Thymus (tissue), 14 donors: ENCODE measurements around the gene MAP2K3. TPM values are rescaled to one million over a fixed set of nuclear protein-coding genes. Genes with fewer than 3 reads are reported as not detected.
A peak's percentile ranks its signal among the peaks of the same experiment; 100 is the strongest.

Experiments used
- DNase-seq, 9 donors: peaks; one replicate each; pipeline ENCODE4 v3.0.0-alpha.2; 2013; ENCODE audit warnings: low spot score in 9 of 9, low read depth in 6 of 9, missing footprints in 1 of 9
- H3K27ac ChIP-seq, 2 donors: one replicate each; pipeline ENCODE4 v1.5.1; 2013; ENCODE audit warnings: control low read depth in 1 of 2, low read depth in 1 of 2, low read length in 1 of 2, mild to moderate bottlenecking in 1 of 2, moderate library complexity in 1 of 2
- H3K27me3 ChIP-seq, 2 donors: one replicate each; pipeline ENCODE4 v1.5.1; 2013; ENCODE audit warnings: low read length in 1 of 2; ENCODE audit not compliant: control insufficient read depth in 2 of 2, insufficient read depth in 1 of 2
- H3K36me3 ChIP-seq, 2 donors: one replicate each; pipeline ENCODE4 v1.5.1; 2013; ENCODE audit warnings: low read length in 1 of 2, mild to moderate bottlenecking in 1 of 2, moderate library complexity in 1 of 2; ENCODE audit not compliant: control insufficient read depth in 2 of 2, insufficient read depth in 2 of 2
- H3K4me1 ChIP-seq, 2 donors: one replicate each; pipeline ENCODE4 v1.5.1; 2013; ENCODE audit warnings: low read length in 2 of 2; ENCODE audit not compliant: control insufficient read depth in 2 of 2, insufficient read depth in 2 of 2
- H3K4me3 ChIP-seq, 2 donors: one replicate each; pipeline ENCODE4 v1.5.1; 2013; ENCODE audit warnings: low read length in 2 of 2, control low read depth in 1 of 2, mild to moderate bottlenecking in 1 of 2
- H3K9me3 ChIP-seq, 2 donors: one replicate each; pipeline ENCODE4 v1.5.1; 2013; ENCODE audit warnings: low read length in 1 of 2, mild to moderate bottlenecking in 1 of 2; ENCODE audit not compliant: control insufficient read depth in 2 of 2, insufficient read depth in 1 of 2
- WGBS: extraction: QIAGEN DNeasy Blood & Tissue Kit; methylation state at CpG from one replicate; pipeline ENCODE4 v1.1.7; 2013; 5-methylcytosine and 5-hydroxymethylcytosine counted together
- long read RNA-seq, 10 donors: transcript quantifications; one replicate each; lab custom pipeline, GENCODE V29; 2026
- polyA plus RNA-seq: library from polyadenylated mRNA; stranded (reverse); fragments of 200-250 nt; gene quantifications from one replicate; pipeline ENCODE4 v1.2.3, GENCODE V29; 2013
- total RNA-seq: library from RNA; stranded (reverse); fragments of 120-200 nt; gene quantifications from one replicate; pipeline ENCODE4 v1.2.4, GENCODE V29; 2013
- donor health status: healthy.

The MAP2K3 gene
- total RNA-seq, result 9.1 TPM
- 33.4 TPM for polyA plus RNA-seq
- long read RNA-seq, donor 1, result 0 reads
- long read RNA-seq, donor 2, result 0 reads
- long read RNA-seq, donor 3, partial matches to known transcripts, result 0 of 5 reads
- long read RNA-seq, donor 3, other reads (novel, unspliced or antisense), result 0 of 5 reads
- long read RNA-seq, donor 4, partial matches to known transcripts, result 0 of 5 reads
- long read RNA-seq, donor 4, other reads (novel, unspliced or antisense), result 0 of 5 reads
- long read RNA-seq, donor 5, transcript MAP2K3-202 (12 exons, 2,303 nt), result major isoform, 9 of 11 reads
- long read RNA-seq, donor 5, partial matches to known transcripts, result 0 of 11 reads
- long read RNA-seq, donor 5, other reads (novel, unspliced or antisense), result 0 of 11 reads
- long read RNA-seq, donor 6, partial matches to known transcripts, result 0 of 5 reads
- long read RNA-seq, donor 6, other reads (novel, unspliced or antisense), result 0 of 5 reads
- long read RNA-seq, donor 7, transcript MAP2K3-202 (12 exons, 2,303 nt), result major isoform, 5 of 12 reads
- long read RNA-seq, donor 7, partial matches to known transcripts, result 5 of 12 reads
- long read RNA-seq, donor 7, other reads (novel, unspliced or antisense), result 0 of 12 reads
- long read RNA-seq, donor 8, partial matches to known transcripts, result 0 of 5 reads
- long read RNA-seq, donor 8, other reads (novel, unspliced or antisense), result 0 of 5 reads
- long read RNA-seq, donor 9, result 0 reads
- long read RNA-seq, donor 10, partial matches to known transcripts, result 0 of 2 reads
- long read RNA-seq, donor 10, other reads (novel, unspliced or antisense), result 0 of 2 reads

- peak in 8 of 9 donors; percentile 74 to 96 (median 92) for DNase-seq
- under 1% methylated on average over 88 of the region's 88 CpGs for WGBS
- peaks cover 43 to 58% of the 10 kb centered on the region in 2 donors for H3K4me1 ChIP-seq
- peak within 1 kb of the TSS; percentile 91 to 92 for H3K27ac ChIP-seq
- H3K27me3 ChIP-seq, result peaks cover 3 to 20% of the 10 kb centered on the region in 2 donors
- no peaks in the 10 kb centered on the region for H3K36me3 ChIP-seq
- no peaks in the 10 kb centered on the region for H3K9me3 ChIP-seq
- H3K4me3 ChIP-seq, result peak within 1 kb of the TSS; percentile 71 to 98
These were observed at the start of gene MAP2K3 for GRCh38 chr17:21284319-21285163. MAP2K3 (plus strand) TSS chr17:21284711; CDS start chr17:21284921, 210 bp downstream.

GRCh38 chr17:21235921-21236320 is 48.6 kb upstream of the MAP2K3 start:
- H3K9me3 ChIP-seq, result peaks cover 0 to 2% of the 10 kb centered on the region in 2 donors
- DNase-seq, result no peak
- no peak overlapping the region for H3K4me3 ChIP-seq
- WGBS, result 92% methylated on average over 1 of the region's 1 CpG
- H3K36me3 ChIP-seq, result no peaks in the 10 kb centered on the region
- no peak overlapping the region for H3K27ac ChIP-seq
- H3K4me1 ChIP-seq, result no peaks in the 10 kb centered on the region
- H3K27me3 ChIP-seq, result no peaks in the 10 kb centered on the region

GRCh38 chr17:21239680-21240368 is 44.7 kb upstream of the MAP2K3 start:
- Histone ChIP-seq H3K27me3 (no peaks in the 10 kb centered on the region), H3K27ac (no peak overlapping the region), H3K9me3 (no peaks in the 10 kb centered on the region), H3K36me3 (peaks cover 0 to 4% of the 10 kb centered on the region in 2 donors), H3K4me3 (no peak overlapping the region), H3K4me1 (no peaks in the 10 kb centered on the region)
- 92% methylated on average over 12 of the region's 12 CpGs for WGBS
- DNase-seq, result no peak

- Histone ChIP-seq H3K36me3 (peaks cover 0 to 4% of the 10 kb centered on the region in 2 donors), H3K27me3 (no peaks in the 10 kb centered on the region), H3K4me1 (peaks cover 3 to 5% of the 10 kb centered on the region in 2 donors), H3K9me3 (no peaks in the 10 kb centered on the region), H3K27ac (no peak overlapping the region), H3K4me3 (no peak overlapping the region)
- DNase-seq, result no peak
- 93% methylated on average over 25 of the region's 25 CpGs for WGBS
These were observed 44.0 kb upstream of the MAP2K3 start for GRCh38 chr17:21240369-21241055.

GRCh38 chr17:21241564-21241963 is 42.9 kb upstream of the MAP2K3 start:
- Histone ChIP-seq H3K27me3 (no peaks in the 10 kb centered on the region), H3K27ac (no peak overlapping the region), H3K9me3 (no peaks in the 10 kb centered on the region), H3K4me3 (no peak overlapping the region), H3K36me3 (peaks cover 0 to 4% of the 10 kb centered on the region in 2 donors), H3K4me1 (peaks cover 7 to 11% of the 10 kb centered on the region in 2 donors)
- DNase-seq, result no peak
- WGBS, result 96% methylated on average over 11 of the region's 11 CpGs

GRCh38 chr17:21242026-21242697 is 42.3 kb upstream of the MAP2K3 start:
- no peak overlapping the region for H3K27ac ChIP-seq
- peaks cover 0 to 4% of the 10 kb centered on the region in 2 donors for H3K36me3 ChIP-seq
- no peak for DNase-seq
- WGBS, result 95% methylated on average over 11 of the region's 11 CpGs
- H3K9me3 ChIP-seq, result no peaks in the 10 kb centered on the region
- H3K4me3 ChIP-seq, result no peak overlapping the region
- H3K4me1 ChIP-seq, result peaks cover 7 to 11% of the 10 kb centered on the region in 2 donors
- H3K27me3 ChIP-seq, result no peaks in the 10 kb centered on the region

DNA sequence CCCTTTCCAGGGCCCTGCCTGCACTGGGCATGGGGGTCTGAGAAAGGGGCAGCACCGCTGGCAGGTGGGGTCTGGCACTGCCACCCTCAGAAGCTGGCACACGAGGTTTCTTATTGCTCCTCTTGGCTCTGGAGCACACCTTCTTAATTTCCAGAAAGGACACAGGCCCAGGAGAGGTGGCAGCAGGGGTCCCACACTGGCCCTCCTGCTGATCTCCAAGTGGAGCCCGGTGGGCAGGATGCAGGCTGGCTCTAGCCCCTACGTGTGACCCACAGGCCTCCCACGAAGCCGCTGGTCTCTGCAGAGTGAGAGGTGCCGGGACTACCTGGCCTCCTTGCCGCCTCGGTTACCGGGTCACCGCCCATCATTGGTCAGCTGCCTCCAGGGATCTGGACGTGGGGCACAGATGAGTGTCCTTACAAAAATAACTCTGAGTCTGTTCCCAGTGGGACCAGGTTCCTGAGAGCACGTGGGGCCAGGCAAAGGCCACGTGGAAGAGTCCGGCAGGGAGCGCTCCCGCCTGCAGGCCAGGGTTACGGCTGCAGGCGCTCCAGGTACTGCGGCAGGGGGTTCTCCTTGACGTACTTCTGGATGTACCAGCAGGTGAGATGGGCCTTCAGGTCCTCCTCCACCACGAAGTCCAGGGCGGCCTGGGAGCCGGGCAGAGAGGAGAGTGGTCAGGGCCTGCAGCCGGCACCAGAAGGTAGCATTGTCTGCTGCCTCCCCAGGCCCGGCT is 41.6 kb upstream of the MAP2K3 start:
- H3K27me3 ChIP-seq, result no peaks in the 10 kb centered on the region
- no peak overlapping the region for H3K27ac ChIP-seq
- WGBS, result 97% methylated on average over 26 of the region's 26 CpGs
- peaks cover 7 to 11% of the 10 kb centered on the region in 2 donors for H3K4me1 ChIP-seq
- no peaks in the 10 kb centered on the region for H3K9me3 ChIP-seq
- no peak overlapping the region for H3K4me3 ChIP-seq
- DNase-seq, result no peak
- peaks cover 0 to 4% of the 10 kb centered on the region in 2 donors for H3K36me3 ChIP-seq
